CD8-positive, alpha-beta memory T cell (primary cell): ENCODE data around the gene SYTL3. TPM values are rescaled to one million over a fixed set of nuclear protein-coding genes. Genes with fewer than 3 reads are reported as not detected.
"Not testable (repeated sequence)": the region's sequence is repeated elsewhere in the genome, so short reads cannot be mapped to it uniquely, and the experiment has no call there.

Source experiments
- CTCF ChIA-PET: fragments of 350-600 bp; sonication (Branson Sonifier 250); formaldehyde crosslinking; loops from one replicate; lab custom pipeline; 2021; ENCODE audit warnings: antibody characterized with exemption; lab: Charles Lee
- POLR2A ChIA-PET: fragments of 350-600 bp; sonication (Branson Sonifier 250); formaldehyde crosslinking; loops from one replicate; lab custom pipeline; 2021; ENCODE audit warnings: antibody characterized with exemption; lab: Charles Lee
- DNase-seq, 5 donors: peaks; one replicate each; pipeline versions ENCODE4 v3.0.0 to v3.0.0-alpha.2; 2020 to 2022; ENCODE audit warnings: mixed read lengths in 1 of 5
- H3K27ac ChIP-seq: one replicate; pipeline ENCODE4 v1.7.0; 2013; ENCODE audit warnings: low read depth, mild to moderate bottlenecking, low read length, moderate library complexity
- H3K27me3 ChIP-seq: 2 replicates; pipeline ENCODE4 v1.7.0; 2013; ENCODE audit warnings: low read length, mild to moderate bottlenecking; ENCODE audit not compliant: insufficient read depth, poor library complexity, severe bottlenecking
- H3K36me3 ChIP-seq: 2 replicates; pipeline ENCODE4 v1.7.0; 2013; ENCODE audit warnings: mild to moderate bottlenecking, low read length, moderate library complexity; ENCODE audit not compliant: insufficient read depth
- H3K4me1 ChIP-seq: 2 replicates; pipeline ENCODE4 v1.7.0; 2013; ENCODE audit warnings: mild to moderate bottlenecking, low read length, moderate library complexity; ENCODE audit not compliant: insufficient read depth
- H3K4me3 ChIP-seq: 2 replicates; pipeline ENCODE4 v1.7.0; 2013; ENCODE audit warnings: mild to moderate bottlenecking, low read length
- H3K9me3 ChIP-seq: 2 replicates; pipeline ENCODE4 v1.7.0; 2013; ENCODE audit warnings: mild to moderate bottlenecking, low read length
- H3K27ac Mint-ChIP-seq, 8 donors: one replicate each; pipeline ENCODE4 v1.8.0; 2020 to 2021; ENCODE audit warnings: mixed read lengths in 8 of 8, mild to moderate bottlenecking in 6 of 8, inconsistent platforms in 3 of 8, moderate library complexity in 3 of 8
- H3K27me3 Mint-ChIP-seq, 2 donors: one replicate each; pipeline ENCODE4 v1.8.0; 2020 to 2021; ENCODE audit warnings: mixed read lengths in 2 of 2, mild to moderate bottlenecking in 1 of 2, moderate library complexity in 1 of 2
- H3K36me3 Mint-ChIP-seq, 3 donors: one replicate each; pipeline ENCODE4 v1.8.0; 2020 to 2021; ENCODE audit warnings: mixed read lengths in 3 of 3, inconsistent platforms in 1 of 3, mild to moderate bottlenecking in 1 of 3
- H3K4me1 Mint-ChIP-seq, 3 donors: one replicate each; pipeline ENCODE4 v1.8.0; 2020 to 2021; ENCODE audit warnings: mixed read lengths in 3 of 3, inconsistent platforms in 1 of 3, mild to moderate bottlenecking in 1 of 3
- H3K4me3 Mint-ChIP-seq, 7 donors: one replicate each; pipeline ENCODE4 v1.8.0; 2020 to 2021; ENCODE audit warnings: mixed read lengths in 7 of 7, mild to moderate bottlenecking in 6 of 7, moderate library complexity in 4 of 7, inconsistent platforms in 2 of 7
- H3K9me3 Mint-ChIP-seq, 5 donors: one replicate each; pipeline ENCODE4 v1.8.0; 2020 to 2022; ENCODE audit warnings: mixed read lengths in 5 of 5, mild to moderate bottlenecking in 3 of 5, moderate library complexity in 2 of 5, inconsistent platforms in 1 of 5
- polyA plus RNA-seq: library from polyadenylated mRNA; unstranded; fragments of 300-500 nt; fragmentation: Illumina TruSeq; gene quantifications from one replicate; pipeline ENCODE4 v1.2.3, GENCODE V29; 2021
- total RNA-seq, 2 experiments: library from RNA; stranded (reverse); gene quantifications; one replicate each; pipeline ENCODE4 v1.2.3, GENCODE V29; 2021

SYTL3 gene
- total and polyA plus RNA-seq, 3 experiments from 2014 or later, result 19.5 to 102 (median 96.6) TPM

- Histone ChIP-seq H3K4me1 (peaks cover 65% of the 10 kb centered on the region), H3K36me3 (peaks cover 14% of the 10 kb centered on the region)
- H3K27me3 ChIP-seq, DNase-seq, H3K27ac ChIP-seq, H3K9me3 Mint-ChIP-seq, H3K9me3 ChIP-seq, H3K4me3 ChIP-seq, H3K27me3 Mint-ChIP-seq: not testable (repeated sequence)
- peaks cover 0 to 72% (median 9%) of the 10 kb centered on the region in 3 donors for H3K36me3 Mint-ChIP-seq
- peak overlapping the region; percentile 56 to 95 (median 84) for H3K27ac Mint-ChIP-seq
- CTCF ChIA-PET, result interaction anchor here (1.2 to 7.8 kb wide), 15 partner anchors 9 to 183 kb away, joined by 3 to 41 read pairs (median 6); no protein-coding TSS in a partner anchor
- peak overlapping the region in 5 of 7 donors; percentile 5 to 76 (median 42) for H3K4me3 Mint-ChIP-seq
- POLR2A ChIA-PET, result interaction anchor here (0.7 to 1.7 kb wide), 4 partner anchors 16 to 77 kb away, joined by 4 to 6 read pairs (median 4); no protein-coding TSS in a partner anchor
- peaks cover 78 to 92% (median 87%) of the 10 kb centered on the region in 3 donors for H3K4me1 Mint-ChIP-seq
These were observed 142.7 kb downstream of the SYTL3 start for GRCh38 chr6:158792505-158792904.

DNA sequence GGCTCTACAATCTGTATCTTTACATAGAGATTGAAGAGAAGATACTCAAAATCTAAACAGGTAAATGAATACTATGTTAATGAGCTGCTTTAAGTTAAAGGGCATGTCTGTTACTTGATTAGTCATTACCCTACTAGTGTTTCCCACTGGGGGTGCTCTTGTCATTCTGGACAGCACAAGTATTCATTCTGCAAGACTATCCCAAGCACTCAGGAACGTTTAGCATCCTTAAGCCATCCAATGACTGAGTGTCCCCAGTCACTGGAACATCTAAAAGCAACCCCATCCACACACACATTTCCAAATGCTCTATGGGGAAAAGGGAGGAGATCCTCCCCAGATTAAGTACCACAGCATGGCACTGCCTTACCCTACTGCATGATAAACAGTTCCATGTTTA is 143.6 kb downstream of the SYTL3 start:
- H3K27me3 ChIP-seq, result no peaks in the 10 kb centered on the region
- H3K36me3 ChIP-seq, result peaks cover 5% of the 10 kb centered on the region
- Mint-ChIP-seq H3K27me3 (peaks cover 0 to 2% of the 10 kb centered on the region in 2 donors), H3K9me3 (no peaks in the 10 kb centered on the region), H3K4me3 (peak overlapping the region in 5 of 7 donors; percentile 7 to 63 (median 49)), H3K27ac (peak overlapping the region; percentile 51 to 93 (median 80)), H3K4me1 (peaks cover 80 to 96% (median 93%) of the 10 kb centered on the region in 3 donors), H3K36me3 (peaks cover 0 to 69% (median 5%) of the 10 kb centered on the region in 3 donors)
- H3K9me3 ChIP-seq, result no peaks in the 10 kb centered on the region
- peaks cover 74% of the 10 kb centered on the region for H3K4me1 ChIP-seq
- ChIA-PET CTCF (interaction anchor here (0.6 to 7.8 kb wide), 22 partner anchors 8 to 316 kb away, joined by 3 to 41 read pairs (median 4); partner anchors contain the start of gene EZR), POLR2A (interaction anchor here (0.9 to 1.7 kb wide), 4 partner anchors 15 to 76 kb away, joined by 4 to 6 read pairs (median 4); partner anchors contain the start of gene EZR)
- DNase-seq, result peak in 1 of 5 donors; percentile 46
- no peak overlapping the region for H3K4me3 ChIP-seq
- H3K27ac ChIP-seq, result no peak overlapping the region

- ChIA-PET CTCF (interaction anchor here (0.9 to 7.8 kb wide), 9 partner anchors 8 to 340 kb away, joined by 3 to 41 read pairs (median 4); no protein-coding TSS in a partner anchor), POLR2A (interaction anchor here (1.0 to 1.5 kb wide), 3 partner anchors 10 to 24 kb away, joined by 3 to 5 read pairs (median 4); partner anchors contain the start of gene EZR)
- Histone ChIP-seq H3K27me3 (no peaks in the 10 kb centered on the region), H3K4me3 (no peak overlapping the region), H3K27ac (no peak overlapping the region), H3K9me3 (no peaks in the 10 kb centered on the region), H3K36me3 (no peaks in the 10 kb centered on the region), H3K4me1 (peaks cover 75% of the 10 kb centered on the region)
- Mint-ChIP-seq H3K4me3 (peak overlapping the region in 6 of 7 donors; percentile 51 to 80 (median 58)), H3K9me3 (no peaks in the 10 kb centered on the region), H3K4me1 (peaks cover 83 to 97% (median 94%) of the 10 kb centered on the region in 3 donors), H3K36me3 (peaks cover 0 to 68% (median 7%) of the 10 kb centered on the region in 3 donors), H3K27ac (peak overlapping the region; percentile 62 to 90 (median 84)), H3K27me3 (no peaks in the 10 kb centered on the region)
- no peak for DNase-seq
These were observed 145.7 kb downstream of the SYTL3 start for GRCh38 chr6:158795516-158795915.

DNA sequence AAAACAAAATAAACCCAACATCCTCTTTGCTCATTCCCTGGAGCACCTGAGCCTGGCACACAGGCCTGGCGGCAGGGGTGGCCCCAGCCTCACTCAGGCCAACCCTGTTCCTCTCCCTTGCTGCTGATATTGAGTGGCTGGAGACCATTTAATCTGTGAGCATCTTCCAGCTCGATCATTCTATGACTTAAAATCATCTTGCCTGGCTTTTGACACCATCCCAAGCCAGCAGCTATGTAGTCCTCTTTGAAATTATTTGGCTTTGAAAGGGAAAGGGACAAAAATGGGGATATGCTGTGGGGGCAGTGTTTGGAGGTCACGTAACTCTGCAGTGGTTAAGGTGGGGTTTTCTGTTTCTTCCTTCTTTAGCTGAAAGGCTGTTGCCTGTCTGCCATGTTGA is 146.5 kb downstream of the SYTL3 start:
- Mint-ChIP-seq H3K4me3 (peak overlapping the region; percentile 0 to 80 (median 52)), H3K4me1 (peaks cover 83 to 97% (median 94%) of the 10 kb centered on the region in 3 donors), H3K9me3 (no peaks in the 10 kb centered on the region), H3K36me3 (peaks cover 0 to 68% (median 2%) of the 10 kb centered on the region in 3 donors), H3K27me3 (no peaks in the 10 kb centered on the region), H3K27ac (peak overlapping the region; percentile 25 to 90 (median 80))
- H3K4me1 ChIP-seq, result peaks cover 70% of the 10 kb centered on the region
- POLR2A ChIA-PET, result interaction anchor here (0.5 to 1.0 kb wide), 3 partner anchors 17 to 75 kb away, joined by 3 to 4 read pairs (median 4); partner anchors contain the start of gene EZR
- CTCF ChIA-PET, result interaction anchor here (1.1 to 1.7 kb wide), 6 partner anchors 11 to 339 kb away, joined by 3 to 6 read pairs (median 4); no protein-coding TSS in a partner anchor
- peaks cover under 1% of the 10 kb centered on the region for H3K36me3 ChIP-seq
- H3K9me3 ChIP-seq, result no peaks in the 10 kb centered on the region
- no peak overlapping the region for H3K27ac ChIP-seq
- peak in 1 of 5 donors; percentile 33 for DNase-seq
- no peak overlapping the region for H3K4me3 ChIP-seq
- H3K27me3 ChIP-seq, result no peaks in the 10 kb centered on the region

- H3K27me3 ChIP-seq, result no peaks in the 10 kb centered on the region
- Mint-ChIP-seq H3K9me3 (no peaks in the 10 kb centered on the region), H3K4me3 (peak overlapping the region in 6 of 7 donors; percentile 8 to 62 (median 48)), H3K27ac (peak overlapping the region; percentile 68 to 88 (median 76)), H3K4me1 (peaks cover 89 to 97% (median 95%) of the 10 kb centered on the region in 3 donors), H3K27me3 (no peaks in the 10 kb centered on the region), H3K36me3 (peaks cover 0 to 74% (median 7%) of the 10 kb centered on the region in 3 donors)
- H3K4me3 ChIP-seq, result no peak overlapping the region
- H3K36me3 ChIP-seq, result peaks cover 8% of the 10 kb centered on the region
- no peak overlapping the region for H3K27ac ChIP-seq
- POLR2A ChIA-PET, result interaction anchor here (1.3 kb wide), 1 partner anchor 16 kb away, joined by 3 read pairs; no protein-coding TSS in a partner anchor
- peaks cover 81% of the 10 kb centered on the region for H3K4me1 ChIP-seq
- CTCF ChIA-PET, result interaction anchor here (0.6 to 4.9 kb wide), 6 partner anchors 8 to 570 kb away, joined by 3 to 20 read pairs (median 4); no protein-coding TSS in a partner anchor
- no peaks in the 10 kb centered on the region for H3K9me3 ChIP-seq
- no peak for DNase-seq
These were observed 147.8 kb downstream of the SYTL3 start for GRCh38 chr6:158797331-158798310.

DNA sequence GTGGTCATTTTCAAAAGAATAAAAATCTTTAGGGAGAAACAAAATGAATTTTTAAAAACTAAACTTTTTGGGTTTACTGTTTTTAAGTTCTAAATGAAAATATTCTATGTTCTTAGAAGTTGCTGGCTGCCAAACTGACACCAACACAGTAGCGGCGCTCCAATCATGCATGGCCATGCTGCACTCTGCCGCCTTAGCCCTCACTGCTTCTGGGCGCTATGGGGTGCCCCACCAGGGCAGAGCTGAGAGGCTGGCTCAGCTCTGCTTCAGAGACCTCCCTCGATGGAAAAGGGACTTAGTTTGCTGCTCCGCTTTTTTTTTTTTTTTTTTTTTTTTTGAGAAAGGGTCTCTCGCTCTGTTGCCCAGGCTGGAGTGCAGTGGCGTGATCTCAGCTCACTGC is 148.5 kb downstream of the SYTL3 start:
- Mint-ChIP-seq H3K4me3 (peak overlapping the region in 3 of 7 donors; percentile 40 to 80 (median 69)), H3K4me1 (peaks cover 92 to 98% (median 97%) of the 10 kb centered on the region in 3 donors), H3K36me3 (peaks cover 0 to 74% (median 7%) of the 10 kb centered on the region in 3 donors), H3K27me3 (no peaks in the 10 kb centered on the region), H3K9me3 (no peaks in the 10 kb centered on the region), H3K27ac (peak overlapping the region in 7 of 8 donors; percentile 71 to 88 (median 82))
- CTCF ChIA-PET, result interaction anchor here (0.6 to 4.9 kb wide), 5 partner anchors 9 to 571 kb away, joined by 3 to 20 read pairs (median 7); no protein-coding TSS in a partner anchor
- DNase-seq, result no peak
- Histone ChIP-seq H3K9me3 (no peaks in the 10 kb centered on the region), H3K36me3 (peaks cover 8% of the 10 kb centered on the region), H3K4me3 (no peak overlapping the region), H3K27me3 (no peaks in the 10 kb centered on the region), H3K27ac (no peak overlapping the region), H3K4me1 (peaks cover 88% of the 10 kb centered on the region)
- POLR2A ChIA-PET, result interaction anchor here (1.3 kb wide), 1 partner anchor 15 kb away, joined by 3 read pairs; no protein-coding TSS in a partner anchor
